ENCODE data around the gene KMO.
A peak's percentile ranks its signal among the peaks of the same experiment; 100 is the strongest.

The KMO gene

DNA sequence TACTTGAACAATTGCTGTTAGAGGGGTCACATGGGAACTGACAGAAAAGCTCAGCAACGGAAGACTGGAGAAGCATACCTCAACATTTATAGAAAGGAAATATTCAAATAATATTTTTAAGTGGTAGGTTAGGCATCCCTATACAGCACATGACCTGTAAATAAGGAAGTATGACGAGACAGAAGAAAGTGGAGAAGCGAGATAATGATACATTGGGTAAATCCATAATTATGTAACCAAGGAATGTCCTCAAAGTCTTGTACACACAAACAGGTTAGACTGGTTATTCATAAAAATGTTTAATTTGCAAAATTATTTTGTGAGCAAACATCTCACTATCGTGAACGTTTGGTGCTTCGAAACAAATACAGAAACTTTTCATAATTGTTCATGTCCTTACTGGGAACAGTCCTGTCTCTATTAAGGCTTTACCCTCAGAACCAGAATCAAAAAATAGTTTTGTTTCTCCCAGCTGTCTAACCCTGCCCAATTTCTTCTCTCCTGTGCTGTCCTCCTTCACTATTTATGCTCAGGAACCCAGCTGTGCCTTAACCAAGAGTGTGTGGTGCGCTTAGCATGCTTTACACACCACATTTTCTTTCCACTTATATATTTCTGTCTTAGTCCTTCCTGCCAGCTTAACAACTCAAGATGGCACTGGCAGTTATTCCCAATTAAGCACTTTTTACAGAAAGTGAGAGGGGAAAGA is 10.2 kb downstream of the KMO start:
- no peak for DNase-seq

GRCh38 chr1:241548008-241548407 is 15.8 kb downstream of the KMO start:
- DNase-seq = no peak

DNA sequence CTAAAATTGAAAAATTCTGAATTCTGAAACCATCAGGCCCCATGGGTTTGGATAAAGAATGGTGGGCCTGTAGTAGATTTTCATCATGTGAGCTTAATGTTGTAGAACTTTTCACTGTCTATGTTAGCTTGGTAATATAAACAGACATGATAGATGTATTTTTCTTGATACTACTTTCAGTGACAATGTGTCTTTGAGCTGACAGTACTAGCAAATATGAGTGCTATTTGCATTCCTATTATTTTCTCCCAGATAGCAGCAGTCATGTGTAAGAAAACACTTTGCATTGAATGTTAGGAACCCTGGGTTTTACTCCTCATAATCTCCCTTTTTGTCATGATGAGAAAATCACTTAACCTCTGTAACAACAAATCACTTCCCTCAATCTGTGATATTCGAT is 18.1 kb downstream of the KMO start:
- DNase-seq = no peak

DNA sequence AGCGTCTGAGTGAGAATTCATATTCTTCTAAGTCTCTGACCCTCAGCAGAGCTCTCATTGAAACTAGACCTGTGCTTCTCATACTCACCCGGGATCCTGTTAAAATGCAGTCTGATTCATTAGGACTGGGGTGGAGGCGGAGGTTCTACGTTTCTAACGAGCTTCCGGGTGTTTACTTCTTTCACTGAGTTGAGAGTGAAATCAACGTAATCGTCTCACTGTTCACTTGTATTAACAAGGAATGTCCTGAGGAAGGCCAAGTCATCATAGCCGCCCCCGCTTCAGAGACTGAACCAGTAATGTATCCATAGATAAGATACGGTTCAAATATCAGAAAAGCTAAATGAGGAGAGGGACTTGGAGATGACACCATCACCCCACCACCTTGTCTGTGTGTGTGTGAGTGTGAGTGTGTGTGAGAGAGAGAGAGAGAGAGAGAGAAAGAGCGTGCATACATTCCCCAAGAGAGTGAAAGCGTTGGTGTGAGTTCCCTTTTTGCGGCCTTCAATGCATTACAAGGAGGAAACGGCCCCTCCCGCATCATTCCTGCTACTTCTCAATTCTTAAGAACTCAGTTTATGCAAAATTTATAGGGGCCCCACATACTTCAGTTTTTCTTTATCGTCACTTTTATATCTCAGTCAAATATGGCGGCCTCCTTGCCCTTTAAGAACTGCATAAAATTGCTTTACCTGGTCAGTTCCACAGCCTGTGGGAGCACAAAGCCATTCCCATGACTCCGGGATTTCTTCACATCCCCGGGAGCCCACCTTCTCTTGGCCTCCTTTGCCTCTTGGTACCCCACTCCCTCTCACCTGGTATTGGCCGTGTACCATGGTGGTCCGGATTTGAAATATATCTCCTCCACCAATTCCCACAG is 19.8 kb downstream of the KMO start:
- peak in 5 of 14 donors; percentile 0 to 13 (median 4) for DNase-seq

DNA sequence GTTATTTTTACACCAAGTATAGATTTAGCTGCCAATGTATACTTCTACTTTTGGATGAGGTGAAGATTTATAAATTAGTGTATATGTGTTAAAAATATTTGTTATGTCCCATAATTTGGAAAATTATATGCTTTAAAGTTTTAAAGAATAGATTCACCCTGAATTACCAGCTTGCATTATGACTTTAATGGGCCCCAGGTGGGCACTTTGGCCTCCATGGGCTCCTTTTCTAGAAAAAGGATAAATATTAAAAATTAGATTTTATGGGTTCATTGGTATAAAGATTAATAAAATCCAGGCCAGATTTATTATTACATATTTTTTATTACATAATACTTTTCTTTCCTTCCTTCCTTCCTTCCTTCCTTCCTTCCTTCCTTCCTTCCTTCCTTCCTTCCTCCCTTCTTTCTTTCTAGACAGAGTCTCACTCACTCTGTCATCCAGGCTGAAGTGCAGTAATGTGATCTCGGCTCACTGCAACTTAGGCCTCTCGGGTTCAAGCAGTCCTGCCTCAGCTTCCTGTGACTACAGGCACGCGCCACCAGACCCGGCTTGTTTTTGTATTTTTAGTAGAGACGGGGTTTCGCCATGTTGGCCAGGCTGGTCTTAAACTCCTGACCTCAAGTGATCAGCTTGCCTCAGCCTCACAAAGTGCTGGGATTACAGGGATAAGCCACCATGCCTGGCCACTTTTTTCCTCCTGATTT is 21.9 kb downstream of the KMO start:
- DNase-seq = no peak

- DNase-seq = no peak
These were observed 23.3 kb downstream of the KMO start for GRCh38 chr1:241555526-241555925.

DNA sequence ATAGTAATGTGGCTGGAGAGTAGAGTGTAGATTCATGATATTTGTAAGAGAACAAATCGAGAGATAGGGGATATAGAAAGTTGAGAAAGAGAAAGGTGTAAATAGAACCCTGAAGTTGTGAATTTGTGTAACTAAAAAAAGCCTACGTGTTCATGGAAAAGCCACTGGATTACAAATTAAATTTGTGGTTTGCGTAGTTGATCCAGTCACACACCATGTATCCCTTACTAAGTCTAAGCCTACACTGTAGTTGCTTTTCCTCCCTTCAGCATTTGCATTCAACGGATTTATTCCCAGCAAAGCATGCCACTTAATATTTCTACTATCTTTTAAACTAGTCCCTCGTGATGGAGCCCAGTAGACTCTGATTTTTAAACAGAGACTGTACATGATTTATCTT is 24.9 kb downstream of the KMO start:
- DNase-seq = no peak

DNA sequence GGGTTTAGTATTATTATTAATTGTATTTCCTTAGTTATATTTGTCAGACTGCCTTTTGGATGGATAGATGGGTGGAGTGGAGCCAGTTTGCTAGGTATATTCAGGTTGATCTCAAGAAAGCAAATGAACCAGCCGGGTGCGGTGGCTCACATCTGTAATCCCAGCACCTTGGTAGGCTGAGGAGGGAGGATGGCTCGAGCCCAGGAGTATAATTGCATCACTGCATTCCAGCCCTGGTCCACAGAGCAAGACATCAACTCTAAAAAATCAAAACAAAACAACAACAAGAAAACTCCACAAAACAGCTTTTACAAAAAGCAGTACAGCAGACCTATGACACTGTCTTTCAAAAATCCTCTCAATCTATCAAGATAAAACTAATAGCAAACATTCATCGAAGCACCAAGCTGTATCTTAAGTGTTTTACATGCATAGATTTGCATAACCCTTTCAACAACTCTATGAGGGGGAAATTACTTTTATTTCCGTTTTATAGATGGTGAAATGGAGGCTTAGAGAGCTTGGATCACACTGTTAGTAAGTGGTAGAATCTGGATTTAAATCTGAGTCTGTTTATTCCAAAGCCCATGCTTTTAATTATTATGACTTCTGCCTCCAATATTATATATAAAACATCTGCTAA is 25.5 kb downstream of the KMO start:
- no peak for DNase-seq

DNA sequence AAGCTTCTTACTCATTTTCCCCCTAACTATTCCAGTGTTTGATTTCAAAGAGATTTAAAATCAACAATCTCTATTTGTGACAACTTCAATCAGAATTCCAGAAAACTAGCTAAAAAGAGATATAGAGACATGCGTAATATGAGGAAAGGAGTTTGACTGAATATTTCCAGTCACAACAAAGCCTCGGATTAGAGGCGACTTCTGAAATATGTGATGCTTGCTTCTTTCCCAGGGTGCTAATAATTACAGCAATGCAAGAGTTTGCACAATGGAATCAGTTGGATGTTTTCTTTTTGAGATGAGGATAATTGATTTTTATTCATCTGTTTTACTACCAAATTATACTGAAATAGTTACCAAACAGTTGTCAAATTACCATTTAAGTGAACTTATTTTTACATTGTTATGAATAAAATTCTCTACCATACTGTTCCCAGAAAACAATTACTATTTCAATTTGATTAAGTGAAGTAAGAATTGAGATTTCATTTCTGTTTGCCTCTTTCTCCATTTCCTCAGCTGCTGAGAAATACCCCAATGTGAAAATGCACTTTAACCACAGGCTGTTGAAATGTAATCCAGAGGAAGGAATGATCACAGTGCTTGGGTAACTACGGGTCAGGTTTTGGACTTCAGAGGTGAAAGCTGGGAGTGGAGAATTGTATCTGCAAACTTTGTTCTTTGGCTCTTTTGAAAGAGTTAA is 28.1 kb downstream of the KMO start:
- no peak for DNase-seq

GRCh38 chr1:241560849-241561187 is 28.6 kb downstream of the KMO start:
- no peak for DNase-seq

DNA sequence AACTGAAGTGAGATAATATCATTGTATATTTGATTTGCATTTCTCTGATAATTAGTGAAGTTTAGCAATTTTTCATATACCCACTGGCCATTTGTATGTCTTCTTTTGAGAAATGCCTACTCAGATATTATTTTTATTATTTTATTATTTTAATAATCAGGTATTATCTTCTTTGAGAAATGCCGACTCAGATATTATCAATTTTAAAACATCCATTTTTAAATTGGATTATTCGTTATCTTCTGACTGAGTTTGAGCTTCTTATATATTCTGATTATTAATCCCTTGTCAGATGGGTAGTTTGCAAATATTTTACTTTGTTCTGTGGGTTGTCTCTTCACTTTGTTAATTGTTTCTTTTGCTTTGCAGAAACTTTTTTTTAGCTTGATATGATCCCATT is 37.7 kb downstream of the KMO start:
- no peak for DNase-seq

DNA sequence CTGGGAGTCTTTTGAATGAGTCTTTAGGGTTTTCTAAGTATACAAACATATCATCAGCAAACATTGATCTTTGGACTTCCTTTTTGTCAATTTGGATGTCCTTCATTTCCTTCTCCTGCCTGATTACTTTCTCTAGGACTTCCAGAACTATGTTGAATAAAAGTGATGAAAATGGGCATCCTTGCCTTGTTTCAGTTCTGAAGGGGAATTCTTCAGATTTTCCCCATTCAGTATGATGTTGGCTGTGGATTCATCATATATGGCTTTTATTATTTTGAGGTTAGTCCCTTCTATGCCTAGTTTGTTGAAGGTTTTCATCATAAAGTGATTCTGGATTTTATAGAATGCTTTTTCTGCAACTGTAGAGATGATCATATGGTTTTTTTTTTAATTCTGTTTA is 42.0 kb downstream of the KMO start:
- DNase-seq = no peak

- DNase-seq = no peak
These were observed 47.3 kb downstream of the KMO start for GRCh38 chr1:241579434-241579833.

DNA sequence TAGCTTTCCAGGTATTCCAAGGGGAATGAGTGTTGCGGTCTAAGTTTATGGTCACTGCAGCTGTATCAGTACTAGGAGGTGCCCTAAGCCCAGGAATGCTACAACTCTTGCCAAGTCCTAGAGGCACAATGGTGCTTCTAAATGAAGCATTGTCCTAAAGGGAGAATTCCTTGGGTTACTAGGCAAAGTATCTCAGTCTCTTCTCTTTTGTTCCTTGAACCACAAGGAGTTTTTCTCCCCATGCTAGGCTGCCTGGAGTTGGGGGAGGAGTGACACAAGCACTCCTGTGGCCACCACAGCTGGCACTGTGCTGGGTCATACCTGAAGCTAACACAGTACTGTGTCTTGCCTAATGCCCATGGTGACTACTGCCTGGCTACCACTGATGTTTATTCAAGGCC is 50.7 kb downstream of the KMO start:
- no peak for DNase-seq

GRCh38 chr1:241586905-241587512 is 54.8 kb downstream of the KMO start:
- DNase-seq = peak in 1 of 14 donors; percentile 30

GRCh38 chr1:241589521-241589920 is 57.3 kb downstream of the KMO start:
- no peak for DNase-seq

DNA sequence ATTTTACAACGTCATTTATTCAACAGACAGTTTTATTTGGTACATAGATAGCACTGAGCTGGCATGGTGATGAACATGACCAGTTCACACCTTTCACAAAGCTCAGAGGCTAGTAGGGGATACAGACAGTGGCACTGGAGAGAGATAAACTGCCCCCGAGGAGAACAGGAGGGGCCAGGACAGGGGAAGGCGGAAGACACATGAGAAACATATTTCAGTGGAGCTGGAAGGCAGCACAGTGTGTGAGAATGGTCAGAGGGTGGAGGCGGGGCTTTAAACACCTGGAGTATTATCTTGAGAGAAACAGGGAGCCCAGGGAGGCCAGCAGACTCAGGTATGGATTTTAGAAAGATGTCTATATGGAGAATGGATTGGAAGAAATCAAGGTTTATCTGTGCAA is 58.5 kb downstream of the KMO start:
- DNase-seq = no peak

- no peak for DNase-seq
These were observed 59.1 kb downstream of the KMO start for GRCh38 chr1:241591317-241591716.

DNA sequence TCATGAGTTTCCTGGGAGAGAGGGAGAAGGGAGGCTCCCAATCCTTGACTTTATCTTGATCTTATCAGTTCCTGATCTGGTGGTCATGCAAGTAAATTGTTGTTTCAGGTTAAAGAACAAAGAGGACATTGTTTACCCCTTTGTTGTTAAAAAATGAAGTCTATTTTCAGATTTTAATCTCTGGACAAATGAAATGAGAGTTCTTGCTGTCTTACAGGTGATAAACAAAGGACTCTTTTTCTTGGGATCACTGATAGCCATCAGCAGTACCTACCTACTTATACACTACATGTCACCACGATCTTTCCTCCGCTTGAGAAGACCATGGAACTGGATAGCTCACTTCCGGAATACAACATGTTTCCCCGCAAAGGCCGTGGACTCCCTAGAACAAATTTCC is 59.6 kb downstream of the KMO start:
- DNase-seq = no peak

GRCh38 chr1:241592273-241592958 is 60.2 kb downstream of the KMO start:
- no peak for DNase-seq

DNA sequence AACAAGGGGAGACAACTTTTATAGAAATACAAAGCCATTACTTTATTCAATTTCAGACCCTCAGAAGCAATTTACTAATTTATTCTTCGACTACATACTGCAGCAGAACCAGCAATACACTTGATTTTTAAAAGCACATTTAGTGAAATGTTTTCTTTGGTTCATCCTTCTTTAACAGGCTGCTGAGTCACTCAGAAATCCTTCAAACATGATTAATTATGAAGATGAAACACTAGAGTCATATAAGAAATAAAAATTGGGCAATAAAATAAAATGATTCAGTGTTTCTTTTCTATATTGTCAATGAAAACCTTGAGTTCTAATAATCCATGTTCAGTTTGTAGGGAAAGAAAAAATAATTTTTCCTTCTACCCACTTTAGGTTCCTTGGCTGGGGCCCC is 61.0 kb downstream of the KMO start:
- DNase-seq = no peak

Data from C1 segment of cervical spinal cord (tissue), 14 donors.